A549 (cell line): ENCODE measurements around the gene PTPRD.

ENCODE experiments used
- POLR2A ChIP-seq: IDR thresholded peaks from 2 replicates; pipeline ENCODE4 v1.6.1; 2012; ENCODE audit warnings: mild to moderate bottlenecking, low read length
- TF ChIP-seq, protein P1 (sequence below): fragments of >200 bp; sonication (Bioruptor Twin); formaldehyde crosslinking; IDR thresholded peaks from 3 replicates; pipeline ENCODE4 v1.6.1; 2016
- TF ChIP-seq, protein P2 (sequence below): fragments of >200 bp; sonication (Bioruptor Twin); formaldehyde crosslinking; IDR thresholded peaks from 3 replicates; pipeline ENCODE4 v1.5.1; 2016

GRCh38 chr9:9679433-9679832 lies 933.4 kb downstream of the PTPRD start:
- TF ChIP-seq POLR2A: no peak
- TF ChIP-seq, protein P1, sequence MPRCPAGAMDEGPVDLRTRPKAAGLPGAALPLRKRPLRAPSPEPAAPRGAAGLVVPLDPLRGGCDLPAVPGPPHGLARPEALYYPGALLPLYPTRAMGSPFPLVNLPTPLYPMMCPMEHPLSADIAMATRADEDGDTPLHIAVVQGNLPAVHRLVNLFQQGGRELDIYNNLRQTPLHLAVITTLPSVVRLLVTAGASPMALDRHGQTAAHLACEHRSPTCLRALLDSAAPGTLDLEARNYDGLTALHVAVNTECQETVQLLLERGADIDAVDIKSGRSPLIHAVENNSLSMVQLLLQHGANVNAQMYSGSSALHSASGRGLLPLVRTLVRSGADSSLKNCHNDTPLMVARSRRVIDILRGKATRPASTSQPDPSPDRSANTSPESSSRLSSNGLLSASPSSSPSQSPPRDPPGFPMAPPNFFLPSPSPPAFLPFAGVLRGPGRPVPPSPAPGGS: no peak
- TF ChIP-seq, protein P2, sequence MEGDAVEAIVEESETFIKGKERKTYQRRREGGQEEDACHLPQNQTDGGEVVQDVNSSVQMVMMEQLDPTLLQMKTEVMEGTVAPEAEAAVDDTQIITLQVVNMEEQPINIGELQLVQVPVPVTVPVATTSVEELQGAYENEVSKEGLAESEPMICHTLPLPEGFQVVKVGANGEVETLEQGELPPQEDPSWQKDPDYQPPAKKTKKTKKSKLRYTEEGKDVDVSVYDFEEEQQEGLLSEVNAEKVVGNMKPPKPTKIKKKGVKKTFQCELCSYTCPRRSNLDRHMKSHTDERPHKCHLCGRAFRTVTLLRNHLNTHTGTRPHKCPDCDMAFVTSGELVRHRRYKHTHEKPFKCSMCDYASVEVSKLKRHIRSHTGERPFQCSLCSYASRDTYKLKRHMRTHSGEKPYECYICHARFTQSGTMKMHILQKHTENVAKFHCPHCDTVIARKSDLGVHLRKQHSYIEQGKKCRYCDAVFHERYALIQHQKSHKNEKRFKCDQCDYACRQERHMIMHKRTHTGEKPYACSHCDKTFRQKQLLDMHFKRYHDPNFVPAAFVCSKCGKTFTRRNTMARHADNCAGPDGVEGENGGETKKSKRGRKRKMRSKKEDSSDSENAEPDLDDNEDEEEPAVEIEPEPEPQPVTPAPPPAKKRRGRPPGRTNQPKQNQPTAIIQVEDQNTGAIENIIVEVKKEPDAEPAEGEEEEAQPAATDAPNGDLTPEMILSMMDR: no peak
